HepG2 (cell line): ENCODE data around the gene CD248. TPM values are rescaled to one million over a fixed set of nuclear protein-coding genes. Genes with fewer than 3 reads are reported as not detected.

Experiments used
- BCL3 ChIP-seq: sonication (generic); formaldehyde crosslinking; IDR thresholded peaks from 2 replicates; pipeline ENCODE4 v1.5.1; 2020; ENCODE audit warnings: mild to moderate bottlenecking, missing genetic modification reagents, moderate library complexity
- MTA3 ChIP-seq: sonication (generic); formaldehyde crosslinking; IDR thresholded peaks from 2 replicates; pipeline ENCODE4 v1.4.0; 2020; ENCODE audit warnings: missing genetic modification reagents
- NBN ChIP-seq: fragments of 450-650 bp; conservative IDR thresholded peaks from 2 replicates; pipeline ENCODE4 v1.6.1; 2017
- NPAS2 ChIP-seq: sonication (generic); formaldehyde crosslinking; IDR thresholded peaks from 2 replicates; pipeline ENCODE4 v1.8.0; 2022; ENCODE audit warnings: mild to moderate bottlenecking, missing genetic modification reagents, borderline replicate concordance
- PAWR ChIP-seq: sonication (generic); formaldehyde crosslinking; IDR thresholded peaks from 2 replicates; pipeline ENCODE4 v1.4.0; 2020; ENCODE audit warnings: missing genetic modification reagents, mild to moderate bottlenecking, borderline replicate concordance
- SIN3A ChIP-seq: IDR thresholded peaks from 2 replicates; pipeline ENCODE4 v1.6.1; 2011; ENCODE audit warnings: low read depth, mild to moderate bottlenecking, control low read depth, low read length, borderline replicate concordance
- SOX6 ChIP-seq, 2 experiments: fragments of 450-650 bp in 1 of 2; sonication (generic) in 1 of 2; formaldehyde crosslinking in 1 of 2; IDR thresholded peaks; 2 replicates each; pipeline versions ENCODE4 v1.4.0 to v1.6.1; 2017 to 2020; ENCODE audit warnings: antibody characterized with exemption in 1 of 2, mild to moderate bottlenecking in 1 of 2, missing genetic modification reagents in 1 of 2
- TCF7 ChIP-seq: sonication (generic); IDR thresholded peaks from 2 replicates; pipeline ENCODE4 v1.6.1; 2016; ENCODE audit warnings: antibody characterized with exemption, low read depth
- ZKSCAN5 ChIP-seq: sonication (generic); formaldehyde crosslinking; IDR thresholded peaks from 2 replicates; pipeline ENCODE4 v1.5.1; 2020; ENCODE audit warnings: mild to moderate bottlenecking, missing genetic modification reagents
- ZNF20 ChIP-seq: sonication (generic); formaldehyde crosslinking; IDR thresholded peaks from 2 replicates; pipeline ENCODE4 v1.4.0; 2020; ENCODE audit warnings: mild to moderate bottlenecking, moderate library complexity, missing genetic modification reagents
- ZNF460 ChIP-seq: sonication (generic); formaldehyde crosslinking; IDR thresholded peaks from 2 replicates; pipeline ENCODE4 v1.5.1; 2020; ENCODE audit warnings: missing genetic modification reagents, mild to moderate bottlenecking, borderline replicate concordance
- ZNF547 ChIP-seq: sonication (generic); formaldehyde crosslinking; IDR thresholded peaks from 2 replicates; pipeline ENCODE4 v1.5.1; 2020; ENCODE audit warnings: mild to moderate bottlenecking, missing genetic modification reagents
- ZNF75D ChIP-seq: sonication (generic); formaldehyde crosslinking; IDR thresholded peaks from 2 replicates; pipeline ENCODE4 v1.8.1; 2023; ENCODE audit warnings: missing genetic modification reagents, mild to moderate bottlenecking, borderline replicate concordance
- polyA plus RNA-seq, 8 experiments: library from polyadenylated mRNA; depleted of rRNA in 3 of 8; stranded (reverse) in 7 of 8; unstranded in 1 of 8; fragments of >200 nt; fragmentation: Illumina TruSeq in 4 of 8; extraction: Trizol in 4 of 8; gene quantifications; 2 replicates each; pipeline versions ENCODE4 v1.2.1 to v1.2.3, GENCODE V29; 2011 to 2016; ENCODE audit warnings: low read depth in 4 of 8, missing spikeins in 1 of 8, mixed read lengths in 1 of 8; ENCODE audit not compliant: insufficient read depth in 1 of 8
- total RNA-seq, 5 experiments: library from RNA; depleted of rRNA; stranded (reverse); fragments of >200 nt; fragmentation: Illumina TruSeq; extraction: Trizol; gene quantifications; 2 replicates each; pipeline ENCODE4 v1.2.3, GENCODE V29; 2016; ENCODE audit warnings: low read depth in 1 of 5
- TF ChIP-seq, protein P1 (sequence below): sonication (generic); formaldehyde crosslinking; IDR thresholded peaks from 2 replicates; pipeline ENCODE4 v1.4.0; 2020; ENCODE audit warnings: mild to moderate bottlenecking, missing genetic modification reagents
- TF ChIP-seq, protein P2 (sequence below): sonication (generic); formaldehyde crosslinking; IDR thresholded peaks from 2 replicates; pipeline ENCODE4 v1.5.1; 2020; ENCODE audit warnings: missing genetic modification reagents, mild to moderate bottlenecking, borderline replicate concordance
- TF ChIP-seq, protein P3 (sequence below): sonication (generic); formaldehyde crosslinking; IDR thresholded peaks from 2 replicates; pipeline ENCODE4 v1.8.1; 2023; ENCODE audit warnings: mild to moderate bottlenecking, moderate library complexity, missing genetic modification reagents
- TF ChIP-seq, protein P4 (sequence below): fragments of 450-650 bp; IDR thresholded peaks from 2 replicates; pipeline ENCODE4 v1.6.1; 2017

Gene CD248
- total and polyA plus RNA-seq, 2 of the 13 experiments (the other 11 are each of a cell fraction or from before 2014, with no cell fraction given) = 0.25 to 0.35 TPM

GRCh38 chr11:66288671-66289547 lies 27.9 kb downstream of the CD248 start, which contains the start of gene YIF1A (continued):
- TF ChIP-seq BCL3 (CRISPR knock-in tag) (no peak), MTA3 (CRISPR knock-in tag) (no peak), SOX6 (IDR thresholded peaks at IDR 0.05) (no peak), SOX6 (CRISPR knock-in tag; IDR thresholded peaks at IDR 0.05) (peak; percentile 51; the same call in 1 of the 2 replicates), ZKSCAN5 (CRISPR knock-in tag) (no peak), PAWR (CRISPR knock-in tag) (no peak), ZNF460 (no peak), ZNF547 (CRISPR knock-in tag) (no peak), TCF7 (no peak), SIN3A (peak; percentile 66; the same call in 1 of the 2 replicates), NBN (no peak), NPAS2 (no peak), ZNF75D (CRISPR knock-in tag) (no peak), ZNF20 (CRISPR knock-in tag) (no peak)
- TF ChIP-seq, protein P1, sequence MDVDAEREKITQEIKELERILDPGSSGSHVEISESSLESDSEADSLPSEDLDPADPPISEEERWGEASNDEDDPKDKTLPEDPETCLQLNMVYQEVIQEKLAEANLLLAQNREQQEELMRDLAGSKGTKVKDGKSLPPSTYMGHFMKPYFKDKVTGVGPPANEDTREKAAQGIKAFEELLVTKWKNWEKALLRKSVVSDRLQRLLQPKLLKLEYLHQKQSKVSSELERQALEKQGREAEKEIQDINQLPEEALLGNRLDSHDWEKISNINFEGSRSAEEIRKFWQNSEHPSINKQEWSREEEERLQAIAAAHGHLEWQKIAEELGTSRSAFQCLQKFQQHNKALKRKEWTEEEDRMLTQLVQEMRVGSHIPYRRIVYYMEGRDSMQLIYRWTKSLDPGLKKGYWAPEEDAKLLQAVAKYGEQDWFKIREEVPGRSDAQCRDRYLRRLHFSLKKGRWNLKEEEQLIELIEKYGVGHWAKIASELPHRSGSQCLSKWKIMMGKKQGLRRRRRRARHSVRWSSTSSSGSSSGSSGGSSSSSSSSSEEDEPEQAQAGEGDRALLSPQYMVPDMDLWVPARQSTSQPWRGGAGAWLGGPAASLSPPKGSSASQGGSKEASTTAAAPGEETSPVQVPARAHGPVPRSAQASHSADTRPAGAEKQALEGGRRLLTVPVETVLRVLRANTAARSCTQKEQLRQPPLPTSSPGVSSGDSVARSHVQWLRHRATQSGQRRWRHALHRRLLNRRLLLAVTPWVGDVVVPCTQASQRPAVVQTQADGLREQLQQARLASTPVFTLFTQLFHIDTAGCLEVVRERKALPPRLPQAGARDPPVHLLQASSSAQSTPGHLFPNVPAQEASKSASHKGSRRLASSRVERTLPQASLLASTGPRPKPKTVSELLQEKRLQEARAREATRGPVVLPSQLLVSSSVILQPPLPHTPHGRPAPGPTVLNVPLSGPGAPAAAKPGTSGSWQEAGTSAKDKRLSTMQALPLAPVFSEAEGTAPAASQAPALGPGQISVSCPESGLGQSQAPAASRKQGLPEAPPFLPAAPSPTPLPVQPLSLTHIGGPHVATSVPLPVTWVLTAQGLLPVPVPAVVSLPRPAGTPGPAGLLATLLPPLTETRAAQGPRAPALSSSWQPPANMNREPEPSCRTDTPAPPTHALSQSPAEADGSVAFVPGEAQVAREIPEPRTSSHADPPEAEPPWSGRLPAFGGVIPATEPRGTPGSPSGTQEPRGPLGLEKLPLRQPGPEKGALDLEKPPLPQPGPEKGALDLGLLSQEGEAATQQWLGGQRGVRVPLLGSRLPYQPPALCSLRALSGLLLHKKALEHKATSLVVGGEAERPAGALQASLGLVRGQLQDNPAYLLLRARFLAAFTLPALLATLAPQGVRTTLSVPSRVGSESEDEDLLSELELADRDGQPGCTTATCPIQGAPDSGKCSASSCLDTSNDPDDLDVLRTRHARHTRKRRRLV (CRISPR knock-in tag) = no peak
- TF ChIP-seq, protein P2, sequence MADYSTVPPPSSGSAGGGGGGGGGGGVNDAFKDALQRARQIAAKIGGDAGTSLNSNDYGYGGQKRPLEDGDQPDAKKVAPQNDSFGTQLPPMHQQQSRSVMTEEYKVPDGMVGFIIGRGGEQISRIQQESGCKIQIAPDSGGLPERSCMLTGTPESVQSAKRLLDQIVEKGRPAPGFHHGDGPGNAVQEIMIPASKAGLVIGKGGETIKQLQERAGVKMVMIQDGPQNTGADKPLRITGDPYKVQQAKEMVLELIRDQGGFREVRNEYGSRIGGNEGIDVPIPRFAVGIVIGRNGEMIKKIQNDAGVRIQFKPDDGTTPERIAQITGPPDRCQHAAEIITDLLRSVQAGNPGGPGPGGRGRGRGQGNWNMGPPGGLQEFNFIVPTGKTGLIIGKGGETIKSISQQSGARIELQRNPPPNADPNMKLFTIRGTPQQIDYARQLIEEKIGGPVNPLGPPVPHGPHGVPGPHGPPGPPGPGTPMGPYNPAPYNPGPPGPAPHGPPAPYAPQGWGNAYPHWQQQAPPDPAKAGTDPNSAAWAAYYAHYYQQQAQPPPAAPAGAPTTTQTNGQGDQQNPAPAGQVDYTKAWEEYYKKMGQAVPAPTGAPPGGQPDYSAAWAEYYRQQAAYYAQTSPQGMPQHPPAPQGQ (CRISPR knock-in tag) = no peak
- TF ChIP-seq, protein P3, sequence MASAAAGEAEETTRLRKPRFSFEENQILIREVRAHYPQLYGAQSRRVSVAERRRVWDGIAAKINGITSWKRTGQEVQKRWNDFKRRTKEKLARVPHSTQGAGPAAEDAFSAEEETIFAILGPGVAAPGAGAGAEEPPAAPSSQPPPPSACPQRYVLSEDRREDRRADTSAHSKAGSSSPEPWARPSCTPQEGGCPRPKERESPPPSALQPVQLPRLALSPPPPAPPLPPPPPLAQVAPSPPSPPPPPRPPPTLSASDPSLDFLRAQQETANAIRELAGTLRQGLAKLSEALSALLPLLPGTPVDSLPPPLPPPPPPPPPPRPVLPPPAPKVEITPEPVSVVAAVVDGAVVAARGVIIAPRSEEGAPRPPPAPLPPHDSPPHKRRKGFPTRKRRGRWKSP = peak; percentile 58; the same call in 1 of the 2 replicates
- TF ChIP-seq, protein P4, sequence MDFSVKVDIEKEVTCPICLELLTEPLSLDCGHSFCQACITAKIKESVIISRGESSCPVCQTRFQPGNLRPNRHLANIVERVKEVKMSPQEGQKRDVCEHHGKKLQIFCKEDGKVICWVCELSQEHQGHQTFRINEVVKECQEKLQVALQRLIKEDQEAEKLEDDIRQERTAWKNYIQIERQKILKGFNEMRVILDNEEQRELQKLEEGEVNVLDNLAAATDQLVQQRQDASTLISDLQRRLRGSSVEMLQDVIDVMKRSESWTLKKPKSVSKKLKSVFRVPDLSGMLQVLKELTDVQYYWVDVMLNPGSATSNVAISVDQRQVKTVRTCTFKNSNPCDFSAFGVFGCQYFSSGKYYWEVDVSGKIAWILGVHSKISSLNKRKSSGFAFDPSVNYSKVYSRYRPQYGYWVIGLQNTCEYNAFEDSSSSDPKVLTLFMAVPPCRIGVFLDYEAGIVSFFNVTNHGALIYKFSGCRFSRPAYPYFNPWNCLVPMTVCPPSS = no peak
